Measurements from ENCODE around the gene GLI2. TPM values are rescaled to one million over a fixed set of nuclear protein-coding genes. Genes with fewer than 3 reads are reported as not detected.

Gene GLI2
- total and polyA plus RNA-seq, 2 experiments from 2014 or later, result 53.6 to 57.0 TPM

GRCh38 chr2:120740375-120740764 is 4.7 kb downstream of the GLI2 start:
- Mint-ChIP-seq H3K9me3 (no peaks in the 10 kb centered on the region), H3K27me3 (ENCODE audit: insufficient read depth, low read depth, poor library complexity) (peaks cover 16% of the 10 kb centered on the region), H3K4me3 (peak overlapping the region; percentile 70), H3K27ac (peak overlapping the region; percentile 91), H3K4me1 (peaks cover 62% of the 10 kb centered on the region), H3K36me3 (ENCODE audit: low read depth) (no peaks in the 10 kb centered on the region; the same call in 2 of the 3 replicates)
- peaks cover 57% of the 10 kb centered on the region for H3K4me1 ChIP-seq (ENCODE audit: insufficient read depth)
- peak overlapping the region; percentile 96 for H3K4me2 ChIP-seq
- no peaks in the 10 kb centered on the region for H3K36me3 ChIP-seq (ENCODE audit: insufficient read depth)
- H3F3A ChIP-seq (replicated peaks; ENCODE audit: low read depth), result peaks cover 19% of the 10 kb centered on the region
- DNase-seq (ENCODE audit: low spot score) (peak; percentile 80), ATAC-seq (0 out of 3 replicates have a peak, but pooled peaks have one; percentile 0)
- peak overlapping the region; percentile 90 for H3K27ac ChIP-seq (ENCODE audit: low read depth)
- H4K20me1 ChIP-seq (replicated peaks; ENCODE audit: insufficient read depth), result peaks cover 21% of the 10 kb centered on the region
- H2AFZ ChIP-seq, result no peak overlapping the region
- peaks cover 88% of the 10 kb centered on the region for H3K79me2 ChIP-seq (replicated peaks; ENCODE audit: insufficient read depth)
- H3K9me2 ChIP-seq (ENCODE audit: insufficient read depth), result no peaks in the 10 kb centered on the region
- TF ChIP-seq POLR2AphosphoS5 (IDR thresholded peaks at IDR 0.05; ENCODE audit: low read depth) (peak; percentile 36), ZNF331 (CRISPR knock-in tag; IDR thresholded peaks at IDR 0.05; ENCODE audit: low read depth) (no peak), ZNF462 (CRISPR knock-in tag; IDR thresholded peaks at IDR 0.05) (no peak), EZH2phosphoT487 (IDR thresholded peaks at IDR 0.05; ENCODE audit: unreplicated experiment) (no peak)
- H3K27me3 ChIP-seq (ENCODE audit: insufficient read depth), result no peaks in the 10 kb centered on the region
- peak overlapping the region; percentile 91 for H3K4me3 ChIP-seq

- ATAC-seq (peak; percentile 46), DNase-seq (ENCODE audit: low spot score) (peak; percentile 84)
- peak overlapping the region; percentile 97 for H3K27ac Mint-ChIP-seq
- no peaks in the 10 kb centered on the region for H3K9me3 Mint-ChIP-seq
- peak overlapping the region; percentile 90 for H3K27ac ChIP-seq (ENCODE audit: low read depth)
- peaks cover 16% of the 10 kb centered on the region for H3K27me3 Mint-ChIP-seq (ENCODE audit: insufficient read depth, low read depth, poor library complexity)
- H3K9me2 ChIP-seq (ENCODE audit: insufficient read depth), result no peaks in the 10 kb centered on the region
- H3F3A ChIP-seq (replicated peaks; ENCODE audit: low read depth), result peaks cover 19% of the 10 kb centered on the region
- H3K36me3 Mint-ChIP-seq (ENCODE audit: low read depth), result no peaks in the 10 kb centered on the region; the same call in 2 of the 3 replicates
- H4K20me1 ChIP-seq (replicated peaks; ENCODE audit: insufficient read depth), result peaks cover 26% of the 10 kb centered on the region
- H3K4me3 Mint-ChIP-seq, result peak overlapping the region; percentile 70
- H2AFZ ChIP-seq, result no peak overlapping the region
- TF ChIP-seq POLR2AphosphoS5 (IDR thresholded peaks at IDR 0.05; ENCODE audit: low read depth), result peak; percentile 78
- TF ChIP-seq NANOG (IDR thresholded peaks at IDR 0.05; ENCODE audit: borderline replicate concordance), result no peak
- 0 out of 4 replicates have a peak, but pooled peaks of 1 of the 2 experiments have one; percentile 1 for TF ChIP-seq CTCF (conservative IDR thresholded peaks at IDR 0.05; ENCODE audit: low read depth in 2 of 2)
- H3K4me3 ChIP-seq, result peak overlapping the region; percentile 91
- peaks cover 63% of the 10 kb centered on the region for H3K4me1 ChIP-seq (ENCODE audit: insufficient read depth)
- peak overlapping the region; percentile 96 for H3K4me2 ChIP-seq
- no peaks in the 10 kb centered on the region for H3K27me3 ChIP-seq (ENCODE audit: insufficient read depth)
- H3K79me2 ChIP-seq (replicated peaks; ENCODE audit: insufficient read depth), result peaks cover 91% of the 10 kb centered on the region
- no peaks in the 10 kb centered on the region for H3K36me3 ChIP-seq (ENCODE audit: insufficient read depth)
- peaks cover 68% of the 10 kb centered on the region for H3K4me1 Mint-ChIP-seq
Observed at GRCh38 chr2:120740765-120741524, 5.3 kb downstream of the GLI2 start.
